ENCODE data around the gene NOL4L.

The NOL4L gene

DNA sequence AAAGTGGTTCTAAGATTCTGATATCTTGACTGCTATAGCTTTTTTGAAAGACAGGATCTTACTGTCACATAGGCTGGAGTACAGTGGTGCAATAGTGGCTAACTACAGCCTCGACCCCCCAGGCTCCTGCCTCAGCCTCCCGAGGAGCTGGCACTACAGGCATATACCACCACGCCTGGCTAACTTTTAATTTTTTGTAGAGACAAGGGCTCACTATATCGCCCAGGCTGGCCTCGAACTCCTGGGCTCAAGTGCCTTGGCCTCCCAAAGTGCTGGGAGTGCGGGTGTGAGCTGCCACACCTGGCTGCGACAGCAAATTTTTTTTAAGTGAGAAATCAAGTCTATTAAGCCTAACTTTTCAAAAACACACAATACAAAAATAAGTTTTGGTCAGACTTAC lies 106.6 kb downstream of the NOL4L start:
- peaks cover 28% of the 10 kb centered on the region for H3K4me1 ChIP-seq (ENCODE audit: control insufficient read depth, insufficient read depth, low read length, unreplicated experiment)
- H3K27me3 ChIP-seq (ENCODE audit: insufficient read depth, low read length), result no peaks in the 10 kb centered on the region
- no peak overlapping the region for H3K27ac ChIP-seq (ENCODE audit: low read depth, low read length)
- no peak overlapping the region for H3K4me3 ChIP-seq (ENCODE audit: low read depth, low read length)
- H2AFZ ChIP-seq (ENCODE audit: low read length, unreplicated experiment), result no peak overlapping the region
- H3K79me2 ChIP-seq (ENCODE audit: control insufficient read depth, insufficient read depth, low read length, unreplicated experiment), result peaks cover 14% of the 10 kb centered on the region
- H3K36me3 ChIP-seq (ENCODE audit: insufficient read depth, low read length), result no peaks in the 10 kb centered on the region

DNA sequence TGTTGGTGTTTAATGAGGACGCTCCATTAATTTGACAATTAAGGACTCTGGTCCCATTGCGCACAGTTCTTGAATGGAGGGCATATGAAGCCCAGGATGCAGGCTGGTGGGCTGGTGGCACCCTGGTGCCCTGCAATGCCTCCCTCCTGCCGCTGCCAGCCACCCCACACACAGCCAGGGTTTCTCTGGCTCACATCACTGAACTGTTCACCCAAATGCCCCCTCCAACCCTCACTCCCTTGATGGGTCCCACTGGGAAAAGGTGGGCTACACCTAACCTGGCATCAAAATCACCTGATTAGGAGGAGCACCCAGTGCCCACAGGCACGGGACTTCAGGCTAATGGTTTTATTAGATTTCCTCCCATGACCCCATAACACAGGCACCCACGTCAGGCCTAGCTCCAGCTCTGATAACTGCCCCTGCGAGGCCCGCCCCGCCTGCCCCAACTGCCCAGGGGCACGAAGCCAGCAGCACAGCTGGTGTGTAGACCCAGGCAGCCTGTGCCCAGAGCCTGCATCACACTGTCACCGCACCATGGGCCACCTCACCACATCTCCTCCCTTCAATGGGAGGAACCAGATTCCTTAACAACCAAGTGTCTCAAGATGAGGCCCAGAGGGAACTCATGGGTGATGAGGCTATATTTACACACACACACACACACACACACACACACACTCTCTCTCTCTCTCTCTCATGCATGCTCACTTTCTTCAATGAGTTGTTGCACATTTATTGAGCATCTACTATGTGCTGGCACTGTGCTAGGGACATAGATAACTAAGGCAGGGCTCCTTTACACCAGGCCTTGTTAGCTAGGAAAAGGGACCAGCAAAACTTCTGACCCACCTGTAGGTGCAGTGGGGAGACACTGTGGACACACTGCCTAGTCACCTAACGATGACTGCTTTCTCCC lies 107.3 kb downstream of the NOL4L start:
- no peaks in the 10 kb centered on the region for H3K36me3 ChIP-seq (ENCODE audit: insufficient read depth, low read length)
- H3K27ac ChIP-seq (ENCODE audit: low read depth, low read length), result no peak overlapping the region
- no peak overlapping the region for H3K4me3 ChIP-seq (ENCODE audit: low read depth, low read length)
- peaks cover 21% of the 10 kb centered on the region for H3K79me2 ChIP-seq (ENCODE audit: control insufficient read depth, insufficient read depth, low read length, unreplicated experiment)
- no peak overlapping the region for H2AFZ ChIP-seq (ENCODE audit: low read length, unreplicated experiment)
- H3K27me3 ChIP-seq (ENCODE audit: insufficient read depth, low read length), result no peaks in the 10 kb centered on the region
- H3K4me1 ChIP-seq (ENCODE audit: control insufficient read depth, insufficient read depth, low read length, unreplicated experiment), result peaks cover 32% of the 10 kb centered on the region

DNA sequence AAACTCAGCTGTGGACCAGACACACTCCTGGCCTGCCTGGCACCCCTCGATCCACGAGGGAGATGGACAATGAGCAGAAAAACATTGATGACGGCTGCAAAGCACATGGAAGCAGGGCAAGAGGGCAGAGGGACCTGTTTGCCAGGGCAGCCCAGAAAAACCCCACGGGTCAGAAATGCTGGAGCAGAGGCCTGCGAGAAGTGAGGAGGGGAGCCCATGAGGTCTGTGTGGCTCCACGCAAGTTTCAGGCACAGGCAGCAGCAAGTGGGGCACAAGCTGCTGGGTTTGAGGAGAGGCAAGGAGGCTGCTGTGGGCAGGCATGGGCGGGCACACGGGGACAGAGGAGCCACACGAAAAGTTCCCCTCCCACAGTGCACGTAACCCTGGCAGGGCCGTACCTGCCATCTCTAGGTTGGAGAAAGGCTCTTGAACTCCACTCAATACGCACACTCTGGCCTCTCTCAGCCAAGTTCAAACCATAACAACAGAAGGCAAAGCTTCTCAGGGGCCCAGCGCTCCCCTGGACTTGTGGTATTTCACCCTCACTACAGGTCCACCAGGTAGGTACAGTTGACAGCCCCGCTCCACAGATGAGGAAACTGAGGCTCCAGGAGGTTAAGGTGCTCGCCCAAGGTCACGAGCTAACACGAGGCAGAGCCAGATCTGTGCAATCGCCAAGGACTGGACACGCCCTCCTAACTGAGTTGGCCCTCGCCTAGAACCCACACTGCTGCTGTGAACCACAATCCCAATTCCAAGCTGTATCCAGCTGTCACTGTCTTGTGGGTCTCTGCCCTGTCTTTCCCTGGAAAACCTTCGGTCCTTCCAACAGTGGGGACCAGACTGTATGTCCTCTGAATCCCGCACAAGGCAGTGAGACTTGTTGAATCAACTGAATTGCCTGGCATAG lies 108.2 kb downstream of the NOL4L start:
- H3K27ac ChIP-seq (ENCODE audit: low read depth, low read length), result no peak overlapping the region
- H3K79me2 ChIP-seq (ENCODE audit: control insufficient read depth, insufficient read depth, low read length, unreplicated experiment), result peaks cover 24% of the 10 kb centered on the region
- no peak overlapping the region for H3K4me3 ChIP-seq (ENCODE audit: low read depth, low read length)
- peaks cover 27% of the 10 kb centered on the region for H3K4me1 ChIP-seq (ENCODE audit: control insufficient read depth, insufficient read depth, low read length, unreplicated experiment)
- H3K36me3 ChIP-seq (ENCODE audit: insufficient read depth, low read length), result no peaks in the 10 kb centered on the region
- no peaks in the 10 kb centered on the region for H3K27me3 ChIP-seq (ENCODE audit: insufficient read depth, low read length)
- no peak overlapping the region for H2AFZ ChIP-seq (ENCODE audit: low read length, unreplicated experiment)

DNA sequence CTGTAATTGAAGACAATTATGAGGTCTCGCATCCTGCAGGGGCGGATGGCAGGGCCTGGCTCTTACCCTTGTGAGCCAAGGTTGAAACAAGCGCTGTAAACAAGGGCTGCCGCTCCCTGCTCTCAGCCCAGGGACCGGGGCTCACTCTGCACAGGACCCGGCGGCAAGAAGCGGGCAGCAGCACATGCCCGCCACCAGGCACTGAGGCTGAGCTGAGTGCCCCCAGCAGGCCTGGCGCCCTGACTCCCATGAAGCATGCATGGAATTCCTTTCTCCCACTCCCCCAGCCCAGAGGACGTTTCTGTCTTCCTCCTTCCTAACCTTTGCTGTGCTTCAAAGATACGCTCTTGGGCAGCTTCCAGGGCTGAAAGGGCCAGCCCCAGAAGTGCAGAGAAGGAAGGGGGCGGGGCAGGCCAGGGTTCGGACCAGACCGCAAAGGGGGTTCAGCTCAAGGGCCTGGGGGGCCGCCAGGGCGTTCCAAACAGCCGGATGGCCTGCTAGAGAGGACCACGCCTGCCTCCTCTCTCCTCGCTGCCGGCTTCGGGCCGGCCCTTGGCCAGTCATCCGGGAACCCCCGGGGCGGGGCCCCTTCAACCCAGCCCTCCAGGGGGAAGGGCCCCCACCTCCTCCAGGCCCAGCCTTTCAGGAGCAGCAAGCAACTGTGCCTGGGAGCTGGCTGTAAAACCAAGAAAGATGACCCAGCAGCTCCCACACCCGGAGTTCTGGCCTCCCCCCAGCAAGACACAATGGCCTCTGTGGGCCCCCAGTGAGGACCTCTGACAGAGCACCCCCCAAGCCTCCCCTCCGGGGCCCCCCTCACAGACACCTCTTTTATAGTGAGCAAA lies 109.9 kb downstream of the NOL4L start:
- peak overlapping the region; percentile 19 for H2AFZ ChIP-seq (ENCODE audit: low read length, unreplicated experiment)

DNA sequence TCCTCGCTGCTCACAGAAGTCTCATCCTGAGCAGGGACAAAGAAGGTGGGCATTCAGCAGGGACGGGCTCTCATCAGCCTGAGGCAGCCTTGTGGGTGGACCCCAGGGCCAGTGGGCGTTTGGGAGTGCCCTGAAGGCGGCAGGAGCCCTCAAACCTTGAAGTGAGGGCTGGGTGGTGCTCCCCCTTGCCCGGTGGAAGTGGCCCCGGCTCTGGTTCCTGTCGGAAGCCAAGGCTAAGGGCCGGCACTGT lies 110.5 kb downstream of the NOL4L start:
- H3K27me3 ChIP-seq (ENCODE audit: insufficient read depth, low read length), result no peaks in the 10 kb centered on the region
- peak overlapping the region; percentile 19 for H2AFZ ChIP-seq (ENCODE audit: low read length, unreplicated experiment)
- peaks cover 27% of the 10 kb centered on the region for H3K79me2 ChIP-seq (ENCODE audit: control insufficient read depth, insufficient read depth, low read length, unreplicated experiment)
- no peaks in the 10 kb centered on the region for H3K36me3 ChIP-seq (ENCODE audit: insufficient read depth, low read length)
- H3K27ac ChIP-seq (ENCODE audit: low read depth, low read length), result peak overlapping the region; percentile 40
- peaks cover 27% of the 10 kb centered on the region for H3K4me1 ChIP-seq (ENCODE audit: control insufficient read depth, insufficient read depth, low read length, unreplicated experiment)
- peak overlapping the region; percentile 72 for H3K4me3 ChIP-seq (ENCODE audit: low read depth, low read length)

More for the DNA sequence above, 109.9 kb downstream of the NOL4L start:
- Histone ChIP-seq H3K27me3 (ENCODE audit: insufficient read depth, low read length) (no peaks in the 10 kb centered on the region), H3K36me3 (ENCODE audit: insufficient read depth, low read length) (no peaks in the 10 kb centered on the region), H3K4me1 (ENCODE audit: control insufficient read depth, insufficient read depth, low read length, unreplicated experiment) (peaks cover 27% of the 10 kb centered on the region), H3K27ac (ENCODE audit: low read depth, low read length) (peak overlapping the region; percentile 69), H3K4me3 (ENCODE audit: low read depth, low read length) (peak overlapping the region; percentile 72), H3K79me2 (ENCODE audit: control insufficient read depth, insufficient read depth, low read length, unreplicated experiment) (peaks cover 27% of the 10 kb centered on the region)

DNA sequence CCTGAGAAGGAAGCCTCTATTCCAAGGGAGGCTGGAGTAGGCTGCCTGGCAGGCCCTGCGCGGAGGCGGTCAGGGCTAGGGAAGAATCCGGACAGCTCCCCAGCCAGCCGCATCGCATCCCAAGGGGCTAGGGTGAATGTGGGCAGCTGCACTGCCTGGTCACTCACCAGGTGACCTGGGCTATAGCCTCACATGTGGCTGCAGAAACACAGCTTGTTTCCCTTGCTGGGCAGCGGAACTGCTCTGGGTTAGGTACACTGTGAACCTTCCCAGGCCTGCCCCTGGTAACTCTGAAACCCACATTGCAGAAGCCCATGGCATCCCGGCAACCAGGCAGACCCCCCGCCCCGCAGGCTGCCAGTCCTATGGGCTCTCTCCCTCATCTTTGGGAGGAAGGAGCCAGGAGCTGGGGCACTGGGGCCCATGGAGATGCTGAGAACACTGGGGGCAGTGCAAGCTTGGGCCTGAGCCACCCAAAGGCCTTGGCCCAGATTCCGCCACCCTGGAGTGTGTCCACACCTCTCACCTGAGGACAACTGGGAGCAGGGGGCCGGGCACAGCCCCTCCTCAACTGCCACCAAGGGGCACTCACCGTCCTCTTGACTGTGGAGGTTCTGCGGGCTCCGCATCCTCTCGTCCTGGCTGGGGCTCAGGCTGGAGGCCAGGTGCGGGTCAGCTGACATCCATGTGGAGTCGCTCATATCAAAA lies 111.0 kb downstream of the NOL4L start:
- no peaks in the 10 kb centered on the region for H3K27me3 ChIP-seq (ENCODE audit: insufficient read depth, low read length)
- H3K27ac ChIP-seq (ENCODE audit: low read depth, low read length), result peak overlapping the region; percentile 40
- peaks cover 27% of the 10 kb centered on the region for H3K4me1 ChIP-seq (ENCODE audit: control insufficient read depth, insufficient read depth, low read length, unreplicated experiment)
- H3K36me3 ChIP-seq (ENCODE audit: insufficient read depth, low read length), result no peaks in the 10 kb centered on the region
- peaks cover 27% of the 10 kb centered on the region for H3K79me2 ChIP-seq (ENCODE audit: control insufficient read depth, insufficient read depth, low read length, unreplicated experiment)
- H2AFZ ChIP-seq (ENCODE audit: low read length, unreplicated experiment), result no peak overlapping the region
- peak overlapping the region; percentile 72 for H3K4me3 ChIP-seq (ENCODE audit: low read depth, low read length)

DNA sequence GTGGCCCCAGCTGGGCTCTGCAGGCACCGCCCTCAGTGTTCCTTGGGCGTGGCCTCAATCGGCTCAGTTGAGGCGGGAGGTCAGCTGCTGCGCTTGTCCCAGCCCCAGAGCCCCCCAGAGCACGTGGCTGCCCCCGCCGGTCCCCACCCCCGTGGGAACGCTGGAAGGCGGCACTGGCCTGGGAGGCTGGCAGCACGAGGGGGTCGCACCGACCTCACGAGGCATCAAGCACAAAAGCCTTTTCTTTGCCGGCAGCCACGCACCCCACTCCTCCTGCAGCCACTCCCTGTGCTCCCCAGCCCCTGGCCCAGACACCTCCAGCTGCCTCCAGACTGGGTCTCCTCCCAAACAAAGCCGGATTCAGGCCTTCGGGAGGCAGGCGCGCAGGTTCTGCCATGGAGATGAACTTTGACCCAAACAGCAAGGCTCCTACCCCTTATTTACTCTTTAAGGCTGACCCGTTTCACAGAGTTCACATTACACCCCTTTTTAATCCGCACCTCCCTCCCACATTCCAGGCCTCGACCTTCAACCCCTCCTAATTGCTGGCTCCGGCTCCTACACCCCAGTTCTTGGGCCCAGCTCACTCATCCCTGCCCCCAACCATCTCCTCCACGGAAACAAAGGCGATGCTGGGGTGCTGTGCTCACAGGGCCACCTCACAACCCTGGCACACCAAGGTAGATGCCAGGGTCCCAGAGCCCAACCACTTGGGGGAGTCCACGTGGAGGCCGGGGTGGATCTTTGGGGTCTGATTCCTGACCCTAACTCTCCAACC lies 111.7 kb downstream of the NOL4L start:
- no peak overlapping the region for H2AFZ ChIP-seq (ENCODE audit: low read length, unreplicated experiment)
- no peak overlapping the region for H3K27ac ChIP-seq (ENCODE audit: low read depth, low read length)
- peak overlapping the region; percentile 72 for H3K4me3 ChIP-seq (ENCODE audit: low read depth, low read length)
- peaks cover 27% of the 10 kb centered on the region for H3K4me1 ChIP-seq (ENCODE audit: control insufficient read depth, insufficient read depth, low read length, unreplicated experiment)
- no peaks in the 10 kb centered on the region for H3K36me3 ChIP-seq (ENCODE audit: insufficient read depth, low read length)
- H3K27me3 ChIP-seq (ENCODE audit: insufficient read depth, low read length), result no peaks in the 10 kb centered on the region
- peaks cover 27% of the 10 kb centered on the region for H3K79me2 ChIP-seq (ENCODE audit: control insufficient read depth, insufficient read depth, low read length, unreplicated experiment)

DNA sequence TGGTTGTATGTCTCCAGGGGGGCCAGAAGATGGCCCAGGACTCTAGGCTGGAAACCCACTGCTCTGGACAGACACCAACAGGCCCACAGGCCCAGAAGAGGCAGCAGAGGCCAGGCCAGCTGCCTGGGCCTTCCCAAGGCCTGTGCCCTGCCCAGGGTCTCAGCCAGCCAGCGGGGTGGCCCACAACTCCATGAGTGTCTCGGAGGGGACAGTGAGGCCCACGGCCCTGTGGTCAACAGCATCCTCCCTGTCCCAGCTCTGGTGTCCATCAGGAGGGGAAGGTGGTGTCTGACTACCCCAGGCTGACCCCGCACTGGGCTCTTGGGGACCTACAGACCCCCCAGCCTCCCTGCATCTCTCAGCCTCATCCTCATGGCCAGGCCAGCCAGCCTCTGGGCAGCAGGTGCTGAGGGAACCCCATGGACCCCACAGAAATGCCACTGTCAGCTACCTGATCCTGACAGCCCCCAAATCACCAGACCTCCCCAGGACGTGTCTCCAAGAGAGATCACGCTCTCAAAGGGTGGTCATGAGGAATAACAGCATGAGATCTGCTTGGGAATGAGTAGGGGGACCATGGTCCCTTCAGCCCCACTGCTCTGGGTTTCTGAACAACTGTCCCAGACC lies 112.4 kb downstream of the NOL4L start:
- peaks cover 27% of the 10 kb centered on the region for H3K4me1 ChIP-seq (ENCODE audit: control insufficient read depth, insufficient read depth, low read length, unreplicated experiment)
- H3K79me2 ChIP-seq (ENCODE audit: control insufficient read depth, insufficient read depth, low read length, unreplicated experiment), result peaks cover 30% of the 10 kb centered on the region
- H3K27me3 ChIP-seq (ENCODE audit: insufficient read depth, low read length), result no peaks in the 10 kb centered on the region
- no peak overlapping the region for H3K4me3 ChIP-seq (ENCODE audit: low read depth, low read length)
- H2AFZ ChIP-seq (ENCODE audit: low read length, unreplicated experiment), result no peak overlapping the region
- H3K27ac ChIP-seq (ENCODE audit: low read depth, low read length), result no peak overlapping the region
- no peaks in the 10 kb centered on the region for H3K36me3 ChIP-seq (ENCODE audit: insufficient read depth, low read length)

DNA sequence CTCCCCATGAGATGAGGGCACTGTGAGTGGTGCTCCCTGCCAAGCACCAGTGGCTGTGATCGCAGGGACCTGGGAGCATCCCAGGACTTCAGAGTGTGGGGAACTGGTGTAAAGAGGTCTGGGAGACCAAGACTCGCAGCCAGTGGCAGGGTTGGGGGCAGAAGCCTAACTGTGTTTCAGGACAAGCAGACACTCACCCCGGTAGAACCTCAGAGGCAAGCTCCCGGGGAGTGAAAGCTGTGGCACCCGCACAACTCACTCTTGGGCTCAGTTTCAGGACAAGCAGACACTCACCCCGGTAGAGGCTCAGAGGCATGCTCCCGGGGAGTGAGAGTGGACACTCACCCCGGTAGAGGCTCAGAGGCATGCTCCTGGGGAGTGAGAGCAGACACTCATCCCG lies 114.2 kb downstream of the NOL4L start:
- peaks cover 29% of the 10 kb centered on the region for H3K4me1 ChIP-seq (ENCODE audit: control insufficient read depth, insufficient read depth, low read length, unreplicated experiment)
- H3K79me2 ChIP-seq (ENCODE audit: control insufficient read depth, insufficient read depth, low read length, unreplicated experiment), result peaks cover 32% of the 10 kb centered on the region
- no peak overlapping the region for H2AFZ ChIP-seq (ENCODE audit: low read length, unreplicated experiment)
- no peak overlapping the region for H3K27ac ChIP-seq (ENCODE audit: low read depth, low read length)
- no peak overlapping the region for H3K4me3 ChIP-seq (ENCODE audit: low read depth, low read length)
- no peaks in the 10 kb centered on the region for H3K36me3 ChIP-seq (ENCODE audit: insufficient read depth, low read length)
- H3K27me3 ChIP-seq (ENCODE audit: insufficient read depth, low read length), result no peaks in the 10 kb centered on the region

All from ACC112 (cell line).